Epithelial cell of esophagus (primary cell): Measurements from ENCODE around the gene GOLGA5.

Experiments used
- DNase-seq: peaks from one replicate; pipeline ENCODE4 v3.0.0; 2010; ENCODE audit warnings: low read depth
- H3K4me3 ChIP-seq: 2 replicates; pipeline ENCODE4 v1.5.1; 2011; ENCODE audit warnings: mild to moderate bottlenecking, low read length, control low read depth
- CTCF ChIP-seq: IDR thresholded peaks from 2 replicates; pipeline ENCODE4 v1.5.1; 2011; ENCODE audit warnings: low read depth, mild to moderate bottlenecking, low read length, control low read depth, inconsistent platforms; ENCODE audit not compliant: insufficient read depth; ENCODE audit errors: missing control alignments

Gene GOLGA5

GRCh38 chr14:92861856-92862745 lies 68.0 kb downstream of the GOLGA5 start:
- no peak overlapping the region for H3K4me3 ChIP-seq
- TF ChIP-seq CTCF, result no peak
- peak; percentile 51 for DNase-seq

GRCh38 chr14:92863286-92864080 lies 69.4 kb downstream of the GOLGA5 start:
- peak; percentile 45 for DNase-seq
- no peak for TF ChIP-seq CTCF
- no peak overlapping the region for H3K4me3 ChIP-seq

GRCh38 chr14:92865674-92866073 lies 71.6 kb downstream of the GOLGA5 start:
- no peak for TF ChIP-seq CTCF
- no peak for DNase-seq
- no peak overlapping the region for H3K4me3 ChIP-seq

GRCh38 chr14:92866181-92866752 lies 72.2 kb downstream of the GOLGA5 start:
- TF ChIP-seq CTCF, result no peak
- H3K4me3 ChIP-seq, result no peak overlapping the region
- DNase-seq, result peak; percentile 40

GRCh38 chr14:92866901-92867865 lies 73.1 kb downstream of the GOLGA5 start:
- H3K4me3 ChIP-seq, result no peak overlapping the region
- DNase-seq, result no peak
- TF ChIP-seq CTCF, result no peak

- no peak for DNase-seq
- TF ChIP-seq CTCF, result no peak
- H3K4me3 ChIP-seq, result no peak overlapping the region
Measured at GRCh38 chr14:92874962-92875661, 81.0 kb downstream of the GOLGA5 start.
